Measurements from ENCODE around the gene SPRY2. TPM values are rescaled to one million over a fixed set of nuclear protein-coding genes. Genes with fewer than 3 reads are reported as not detected.

The SPRY2 gene
- total and polyA plus RNA-seq, 2 of the 13 experiments (the other 11 are each of a cell fraction or from before 2014, with no cell fraction given), result 7.4 to 25.1 TPM

- POLR2A ChIA-PET, result no interaction called here
- no peak overlapping the region for H2AFZ ChIP-seq (ENCODE audit: low read length)
- H3K27ac ChIP-seq (ENCODE audit: extremely low read length, insufficient read depth, low read length), result no peak overlapping the region
- in situ Hi-C loops (cut with HindIII; ENCODE audit: extremely low pct_ligation_motif_present, low pct_unique_long_range_greater_than_20kb), result no loop called here
- no peaks in the 10 kb centered on the region for H3K79me2 ChIP-seq (ENCODE audit: insufficient read depth, low read length)
- BruUV-seq (replicated peaks), result no TSS peak
- H3K4me3 ChIP-seq (replicated peaks in 1 of 3; ENCODE audit: insufficient read depth in 1 of 3, low read depth in 2 of 3, low read length in 3 of 3), result no peak overlapping the region
- no peaks in the 10 kb centered on the region for H3K36me3 ChIP-seq (replicated peaks in 1 of 2; ENCODE audit: control insufficient read depth in 1 of 2, insufficient read depth in 2 of 2, low read length in 2 of 2)
- no peak for FAIRE-seq
- ATAC-seq, result no peak
- no peaks in the 10 kb centered on the region for H4K20me1 ChIP-seq (ENCODE audit: insufficient read depth, low read length)
- no peak for DNase-seq (ENCODE audit: low spot score)
- no peaks in the 10 kb centered on the region for H3K9me3 ChIP-seq (ENCODE audit: low read length)
- no peak overlapping the region for H3K4me2 ChIP-seq (ENCODE audit: low read depth, low read length)
- CTCF ChIA-PET (ENCODE audit: low intra/inter-chr PET ratio, low total read pairs), result no interaction called here
- 71% methylated on average over 2 of the region's 2 CpGs for WGBS (ENCODE audit: low lambda C conversion rate)
- H3K9ac ChIP-seq (ENCODE audit: insufficient read depth, low read depth, low read length), result no peak overlapping the region
- TF ChIP-seq PHB2 (IDR thresholded peaks at IDR 0.05; ENCODE audit: partially characterized antibody) (no peak), MAFK (conservative IDR thresholded peaks at IDR 0.05 in 1 of 2, IDR thresholded peaks at IDR 0.05 in 1 of 2; ENCODE audit: low read length in 2 of 2) (peak; percentile 24 to 72), PCBP2 (optimal IDR thresholded peaks at IDR 0.05; ENCODE audit: low read depth, low read length, poor library complexity, severe bottlenecking) (no peak), CAMTA2 (CRISPR knock-in tag; IDR thresholded peaks at IDR 0.05; ENCODE audit: borderline replicate concordance) (no peak), SNRNP70 (IDR thresholded peaks at IDR 0.05; ENCODE audit: low read depth, low read length) (no peak), NR2F2 (IDR thresholded peaks at IDR 0.05; ENCODE audit: borderline replicate concordance, low read depth) (no peak), TP53 (CRISPR knock-in tag; conservative IDR thresholded peaks at IDR 0.05) (no peak), ZNF589 (CRISPR knock-in tag; conservative IDR thresholded peaks at IDR 0.05) (no peak), MAFF (IDR thresholded peaks at IDR 0.05; ENCODE audit: low read depth, low read length) (peak; percentile 46; the same call in 1 of the 2 replicates), NCOA1 (CRISPR knock-in tag; IDR thresholded peaks at IDR 0.05) (no peak)
- intact Hi-C loops (cut with micrococcal nuclease; ENCODE audit: unreplicated experiment), result no loop called here
- H3K4me1 ChIP-seq (ENCODE audit: insufficient read depth, low read length), result no peaks in the 10 kb centered on the region
- no peaks in the 10 kb centered on the region; a peak in 1 of 5 replicates for H3K27me3 ChIP-seq (ENCODE audit: control insufficient read depth in 1 of 2, insufficient read depth in 2 of 2, low read length in 2 of 2)
These were observed 43.4 kb downstream of the SPRY2 start for GRCh38 chr13:80297503-80297902.

- in situ Hi-C loops (cut with HindIII; ENCODE audit: extremely low pct_ligation_motif_present, low pct_unique_long_range_greater_than_20kb) (no loop called here), intact Hi-C loops (cut with micrococcal nuclease; ENCODE audit: unreplicated experiment) (no loop called here)
- H3K4me3 ChIP-seq (replicated peaks in 1 of 3; ENCODE audit: insufficient read depth in 1 of 3, low read depth in 2 of 3, low read length in 3 of 3), result no peak overlapping the region
- no TSS peak for BruUV-seq (replicated peaks)
- H3K79me2 ChIP-seq (ENCODE audit: insufficient read depth, low read length), result no peaks in the 10 kb centered on the region
- H3K27me3 ChIP-seq (ENCODE audit: control insufficient read depth in 1 of 2, insufficient read depth in 2 of 2, low read length in 2 of 2), result no peaks in the 10 kb centered on the region; a peak in 1 of 5 replicates
- H3K9me3 ChIP-seq (ENCODE audit: low read length), result no peaks in the 10 kb centered on the region
- ATAC-seq (peak; percentile 65; the same call in 1 of the 3 replicates), DNase-seq (ENCODE audit: low spot score) (no peak), FAIRE-seq (no peak)
- H2AFZ ChIP-seq (ENCODE audit: low read length), result no peak overlapping the region
- CTCF ChIA-PET (ENCODE audit: low intra/inter-chr PET ratio, low total read pairs), result no interaction called here
- no peaks in the 10 kb centered on the region for H4K20me1 ChIP-seq (ENCODE audit: insufficient read depth, low read length)
- H3K36me3 ChIP-seq (replicated peaks in 1 of 2; ENCODE audit: control insufficient read depth in 1 of 2, insufficient read depth in 2 of 2, low read length in 2 of 2), result no peaks in the 10 kb centered on the region
- H3K27ac ChIP-seq (ENCODE audit: extremely low read length, insufficient read depth, low read length), result no peak overlapping the region
- no peak overlapping the region for H3K4me2 ChIP-seq (ENCODE audit: low read depth, low read length)
- POLR2A ChIA-PET, result no interaction called here
- H3K9ac ChIP-seq (ENCODE audit: insufficient read depth, low read depth, low read length), result no peak overlapping the region
- no peaks in the 10 kb centered on the region for H3K4me1 ChIP-seq (ENCODE audit: insufficient read depth, low read length)
- TF ChIP-seq ZNF713 (CRISPR knock-in tag; IDR thresholded peaks at IDR 0.05) (no peak), RFXAP (CRISPR knock-in tag; IDR thresholded peaks at IDR 0.05; ENCODE audit: borderline replicate concordance) (no peak), THRA (CRISPR knock-in tag; IDR thresholded peaks at IDR 0.05; ENCODE audit: borderline replicate concordance) (no peak), ZNF17 (CRISPR knock-in tag; IDR thresholded peaks at IDR 0.05) (no peak), NFKB2 (CRISPR knock-in tag; IDR thresholded peaks at IDR 0.05; ENCODE audit: borderline replicate concordance) (no peak), ZNF577 (CRISPR knock-in tag; IDR thresholded peaks at IDR 0.05; ENCODE audit: borderline replicate concordance, low read depth) (no peak), ZUFSP (CRISPR knock-in tag; IDR thresholded peaks at IDR 0.05; ENCODE audit: borderline replicate concordance) (no peak)
These were observed 43.8 kb downstream of the SPRY2 start for GRCh38 chr13:80297094-80297493.

All from HepG2 (cell line).